ENCODE measurements around the gene B4GALNT1. TPM values are rescaled to one million over a fixed set of nuclear protein-coding genes. Genes with fewer than 3 reads are reported as not detected.

B4GALNT1 gene
- total and polyA plus RNA-seq, 2 of the 13 experiments (the other 11 are each of a cell fraction or from before 2014, with no cell fraction given) = 4.5 to 5.4 TPM

- TF ChIP-seq ZBTB33 (CRISPR knock-in tag; IDR thresholded peaks at IDR 0.05) (peak; percentile 24; the same call in 1 of the 2 replicates), PAXIP1 (CRISPR knock-in tag; conservative IDR thresholded peaks at IDR 0.05) (peak; percentile 38; the same call in 1 of the 2 replicates), ELF3 (CRISPR knock-in tag; IDR thresholded peaks at IDR 0.05) (0 out of 2 replicates have a peak, but pooled peaks have one; percentile 29), RXRB (CRISPR knock-in tag; IDR thresholded peaks at IDR 0.05; ENCODE audit: borderline replicate concordance) (peak; percentile 85), MED1 (CRISPR knock-in tag; IDR thresholded peaks at IDR 0.05) (peak; percentile 50), PATZ1 (CRISPR knock-in tag; IDR thresholded peaks at IDR 0.05) (peak; percentile 61; the same call in 1 of the 2 replicates), ZFX (CRISPR knock-in tag; IDR thresholded peaks at IDR 0.05; ENCODE audit: low read depth) (0 out of 2 replicates have a peak, but pooled peaks have one; percentile 18), ZEB1 (IDR thresholded peaks at IDR 0.05; ENCODE audit: insufficient replicate concordance, low read depth) (peak; percentile 43), HNF4A (CRISPR knock-in tag; IDR thresholded peaks at IDR 0.05) (peak; percentile 39), ZNF235 (CRISPR knock-in tag; IDR thresholded peaks at IDR 0.05; ENCODE audit: borderline replicate concordance) (no peak), ZNF574 (CRISPR knock-in tag; IDR thresholded peaks at IDR 0.05) (peak; percentile 24; the same call in 1 of the 2 replicates), ZSCAN22 (CRISPR knock-in tag; IDR thresholded peaks at IDR 0.05) (no peak), ZNF704 (CRISPR knock-in tag; IDR thresholded peaks at IDR 0.05; ENCODE audit: borderline replicate concordance) (no peak), EP300 (IDR thresholded peaks at IDR 0.05; ENCODE audit: low read depth in 2 of 2, low read length in 2 of 2) (no peak), EP300 (CRISPR knock-in tag; IDR thresholded peaks at IDR 0.05; ENCODE audit: borderline replicate concordance) (no peak), SMAD1 (CRISPR knock-in tag; IDR thresholded peaks at IDR 0.05; ENCODE audit: borderline replicate concordance, low read depth) (peak; percentile 66; the same call in 1 of the 2 replicates)
Observed at GRCh38 chr12:57583008-57583831, 49.8 kb downstream of the B4GALNT1 start (continued).
